ENCODE results near the gene ZFR. TPM values are rescaled to one million over a fixed set of nuclear protein-coding genes. Genes with fewer than 3 reads are reported as not detected.
A peak's percentile ranks its signal among the peaks of the same experiment; 100 is the strongest.
"Not testable (repeated sequence)": the region's sequence is repeated elsewhere in the genome, so short reads cannot be mapped to it uniquely, and the experiment has no call there.

ZFR gene
- total and polyA plus RNA-seq, 5 donors = 28.9 to 58.7 (median 55.4) TPM

GRCh38 chr5:32435383-32435782 lies 9.2 kb downstream of the ZFR start:
- H3K4me3 ChIP-seq (ENCODE audit: low read length) = no peak overlapping the region

GRCh38 chr5:32434221-32434620 lies 10.3 kb downstream of the ZFR start:
- Histone ChIP-seq H3K27ac (ENCODE audit: low read length) (no peak overlapping the region), H3K4me1 (ENCODE audit: control insufficient read depth, insufficient read depth, low read length) (peaks cover 6% of the 10 kb centered on the region), H3K4me3 (ENCODE audit: low read length) (no peak overlapping the region), H3K9me3 (ENCODE audit: control insufficient read depth, low read length) (no peaks in the 10 kb centered on the region), H3K27me3 (ENCODE audit: control insufficient read depth, insufficient read depth) (no peaks in the 10 kb centered on the region)
- no peak for ATAC-seq
- intact Hi-C loops (cut with DNase I) = no loop called here
- DNase-seq = no peak
- WGBS = 47% methylated on average over 1 of the region's 1 CpG

More at GRCh38 chr5:32435383-32435782, 9.2 kb downstream of the ZFR start:
- no peak for DNase-seq
- H3K9me3 ChIP-seq (ENCODE audit: control insufficient read depth, low read length) = no peaks in the 10 kb centered on the region
- no peaks in the 10 kb centered on the region for H3K27me3 ChIP-seq (ENCODE audit: control insufficient read depth, insufficient read depth)
- WGBS = 84% methylated on average over 3 of the region's 3 CpGs
- intact Hi-C loops (cut with DNase I) = no loop called here
- no peak for ATAC-seq
- H3K4me1 ChIP-seq (ENCODE audit: control insufficient read depth, insufficient read depth, low read length) = peaks cover 5% of the 10 kb centered on the region
- H3K27ac ChIP-seq (ENCODE audit: low read length) = no peak overlapping the region

DNA sequence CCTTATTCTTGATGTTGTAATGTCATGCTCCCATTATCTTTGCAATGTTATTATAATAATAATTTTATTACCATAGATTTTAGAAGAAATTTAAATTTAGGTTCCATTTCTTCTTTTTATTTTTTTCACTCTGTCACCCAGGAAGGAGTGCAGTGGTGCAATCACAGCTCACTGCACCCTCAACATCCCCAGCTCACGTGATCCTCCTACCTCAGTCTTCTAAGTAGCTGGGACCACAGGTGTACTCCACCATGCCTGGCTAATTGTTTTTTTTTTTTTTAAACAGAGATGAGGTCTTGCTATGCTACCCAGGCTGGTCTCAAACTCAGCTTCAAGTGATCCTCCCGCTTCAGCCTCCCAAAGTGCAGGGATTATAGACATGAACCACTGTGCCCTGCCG lies 11.9 kb downstream of the ZFR start:
- no peaks in the 10 kb centered on the region for H3K9me3 ChIP-seq (ENCODE audit: control insufficient read depth, low read length)
- H3K27ac ChIP-seq (ENCODE audit: low read length) = no peak overlapping the region
- DNase-seq (no peak), ATAC-seq (no peak)
- intact Hi-C loops (cut with DNase I) = no loop called here
- no peaks in the 10 kb centered on the region for H3K27me3 ChIP-seq (ENCODE audit: control insufficient read depth, insufficient read depth)
- H3K4me3 ChIP-seq (ENCODE audit: low read length) = no peak overlapping the region
- H3K4me1 ChIP-seq (ENCODE audit: control insufficient read depth, insufficient read depth, low read length) = peaks cover 6% of the 10 kb centered on the region
- 97% methylated on average over 3 of the region's 3 CpGs for WGBS

DNA sequence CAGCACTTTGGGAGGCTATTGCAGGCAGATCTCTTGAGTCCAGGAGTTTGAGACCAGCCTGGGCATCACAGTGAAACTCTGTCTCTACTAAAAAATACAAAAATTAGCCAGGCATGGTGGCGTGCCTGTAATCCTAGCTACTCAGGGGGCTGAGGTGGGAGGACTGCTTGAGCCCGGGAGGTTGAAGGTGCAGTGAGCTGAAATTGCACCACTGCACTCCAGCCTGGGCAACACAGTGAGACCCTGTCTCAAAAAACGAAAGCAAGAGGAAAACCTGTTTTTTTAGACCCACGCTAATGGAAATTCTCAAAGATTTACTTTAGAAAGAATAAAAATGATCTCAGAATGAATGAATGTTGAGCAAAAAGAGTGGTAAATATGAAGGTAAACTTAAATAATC lies 13.7 kb downstream of the ZFR start:
- H3K27me3 ChIP-seq (ENCODE audit: control insufficient read depth, insufficient read depth); H3K9me3 ChIP-seq (ENCODE audit: control insufficient read depth, low read length); H3K27ac ChIP-seq (ENCODE audit: low read length); ATAC-seq; H3K4me3 ChIP-seq (ENCODE audit: low read length); H3K4me1 ChIP-seq (ENCODE audit: control insufficient read depth, insufficient read depth, low read length); intact Hi-C loops (cut with DNase I); DNase-seq: not testable (repeated sequence)
- 91% methylated on average over 4 of the region's 4 CpGs for WGBS

GRCh38 chr5:32428426-32428825 lies 16.1 kb downstream of the ZFR start:
- Histone ChIP-seq H3K9me3 (ENCODE audit: control insufficient read depth, low read length) (peaks cover 3% of the 10 kb centered on the region), H3K27me3 (ENCODE audit: control insufficient read depth, insufficient read depth) (no peaks in the 10 kb centered on the region), H3K4me3 (ENCODE audit: low read length) (no peak overlapping the region), H3K27ac (ENCODE audit: low read length) (no peak overlapping the region), H3K4me1 (ENCODE audit: control insufficient read depth, insufficient read depth, low read length) (peaks cover 1% of the 10 kb centered on the region)
- no peak for ATAC-seq
- DNase-seq = no peak
- 92% methylated on average over 4 of the region's 4 CpGs for WGBS
- intact Hi-C loops (cut with DNase I) = no loop called here

GRCh38 chr5:32426440-32427151 lies 17.9 kb downstream of the ZFR start:
- DNase-seq (no peak), ATAC-seq (no peak)
- Histone ChIP-seq H3K9me3 (ENCODE audit: control insufficient read depth, low read length) (peaks cover 3% of the 10 kb centered on the region), H3K4me3 (ENCODE audit: low read length) (no peak overlapping the region), H3K4me1 (ENCODE audit: control insufficient read depth, insufficient read depth, low read length) (peaks cover 1% of the 10 kb centered on the region), H3K27ac (ENCODE audit: low read length) (no peak overlapping the region), H3K27me3 (ENCODE audit: control insufficient read depth, insufficient read depth) (no peaks in the 10 kb centered on the region)
- 93% methylated on average over 7 of the region's 7 CpGs for WGBS
- intact Hi-C loops (cut with DNase I) = no loop called here

- intact Hi-C loops (cut with DNase I) = no loop called here
Measured at GRCh38 chr5:32422697-32423096, 21.8 kb downstream of the ZFR start.

DNA sequence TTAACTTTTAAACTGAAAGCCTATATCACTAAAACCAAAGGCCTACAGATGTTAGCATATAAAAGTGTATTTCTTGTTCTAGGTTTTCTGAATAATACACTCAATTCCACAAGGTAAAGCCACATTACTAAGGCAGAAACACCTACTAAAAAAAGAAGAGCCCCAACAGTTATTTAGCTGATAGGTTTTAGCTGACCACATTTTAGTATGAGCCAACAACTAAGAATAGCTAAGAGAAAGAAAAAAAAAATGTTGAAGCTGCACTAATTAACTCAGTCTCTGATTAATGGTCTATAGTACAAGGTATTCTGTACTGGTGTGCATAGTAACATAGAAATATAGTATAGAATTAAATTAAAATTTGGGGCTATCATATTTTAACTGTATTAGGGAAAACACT lies 23.5 kb downstream of the ZFR start:
- peak in 1 of 2 donors; percentile 32 for ATAC-seq
- H3K4me3 ChIP-seq (ENCODE audit: low read length) = no peak overlapping the region
- DNase-seq = no peak
- no peak overlapping the region for H3K27ac ChIP-seq (ENCODE audit: low read length)
- H3K4me1 ChIP-seq (ENCODE audit: control insufficient read depth, insufficient read depth, low read length) = peaks cover 1% of the 10 kb centered on the region
- no peaks in the 10 kb centered on the region for H3K9me3 ChIP-seq (ENCODE audit: control insufficient read depth, low read length)
- no peaks in the 10 kb centered on the region for H3K27me3 ChIP-seq (ENCODE audit: control insufficient read depth, insufficient read depth)
- intact Hi-C loops (cut with DNase I) = no loop called here

More at GRCh38 chr5:32422697-32423096, 21.8 kb downstream of the ZFR start:
- ATAC-seq (peak in 1 of 2 donors; percentile 18), DNase-seq (no peak)
- Histone ChIP-seq H3K27me3 (ENCODE audit: control insufficient read depth, insufficient read depth) (no peaks in the 10 kb centered on the region), H3K27ac (ENCODE audit: low read length) (no peak overlapping the region), H3K9me3 (ENCODE audit: control insufficient read depth, low read length) (peaks cover 3% of the 10 kb centered on the region), H3K4me1 (ENCODE audit: control insufficient read depth, insufficient read depth, low read length) (peaks cover 1% of the 10 kb centered on the region), H3K4me3 (ENCODE audit: low read length) (no peak overlapping the region)
- 86% methylated on average over 4 of the region's 4 CpGs for WGBS

DNA sequence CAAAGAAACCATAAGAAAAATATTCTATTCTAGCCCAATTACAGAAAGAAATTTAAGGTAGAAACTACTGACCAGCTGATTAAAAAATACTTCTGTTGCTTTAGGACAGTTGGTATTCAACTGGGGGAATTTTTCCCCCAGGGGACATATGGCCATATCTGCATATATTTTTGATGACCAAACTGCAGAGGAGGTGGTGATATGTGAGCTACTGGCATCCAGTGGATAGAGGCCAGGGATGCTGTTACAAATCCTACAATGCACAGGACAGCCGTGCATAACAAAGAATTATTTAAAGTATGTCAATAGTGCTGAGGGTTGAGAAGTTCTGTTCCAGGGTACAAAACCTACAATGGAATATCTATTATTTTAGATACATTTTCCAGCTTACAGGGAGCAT lies 24.0 kb downstream of the ZFR start:
- Histone ChIP-seq H3K4me3 (ENCODE audit: low read length) (no peak overlapping the region), H3K27me3 (ENCODE audit: control insufficient read depth, insufficient read depth) (no peaks in the 10 kb centered on the region), H3K9me3 (ENCODE audit: control insufficient read depth, low read length) (no peaks in the 10 kb centered on the region), H3K4me1 (ENCODE audit: control insufficient read depth, insufficient read depth, low read length) (peaks cover 1% of the 10 kb centered on the region), H3K27ac (ENCODE audit: low read length) (peak overlapping the region; percentile 52)
- intact Hi-C loops (cut with DNase I) = no loop called here
- ATAC-seq (peak in 1 of 2 donors; percentile 36), DNase-seq (no peak)
- WGBS = 44% methylated on average over 1 of the region's 1 CpG

DNA sequence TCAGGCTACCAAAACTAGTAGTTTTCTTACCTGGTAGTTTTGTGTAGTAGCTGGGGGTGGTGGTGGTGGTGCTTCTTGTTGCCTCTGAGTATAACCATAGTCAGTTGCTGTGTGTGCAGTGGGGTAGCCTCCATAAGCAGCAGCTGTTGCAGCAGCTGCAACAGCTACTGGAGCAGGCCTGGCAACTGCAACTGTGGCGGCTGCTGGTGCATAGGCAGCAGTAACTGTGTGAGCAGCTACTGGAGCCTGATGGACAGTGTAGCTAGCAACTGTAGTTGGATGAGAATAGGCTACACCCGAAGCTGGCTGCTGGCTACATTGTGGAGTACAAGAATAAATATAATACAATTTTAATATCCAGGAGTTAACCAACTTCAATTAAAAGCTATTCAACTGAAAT lies 24.7 kb downstream of the ZFR start:
- Histone ChIP-seq H3K27ac (ENCODE audit: low read length) (no peak overlapping the region), H3K4me1 (ENCODE audit: control insufficient read depth, insufficient read depth, low read length) (peaks cover 1% of the 10 kb centered on the region), H3K9me3 (ENCODE audit: control insufficient read depth, low read length) (no peaks in the 10 kb centered on the region), H3K27me3 (ENCODE audit: control insufficient read depth, insufficient read depth) (no peaks in the 10 kb centered on the region), H3K4me3 (ENCODE audit: low read length) (no peak overlapping the region)
- DNase-seq (peak in 1 of 3 donors; percentile 63), ATAC-seq (peak; percentile 59 to 78)
- WGBS = 48% methylated on average over 2 of the region's 2 CpGs
- intact Hi-C loops (cut with DNase I) = no loop called here

- no peaks in the 10 kb centered on the region for H3K9me3 ChIP-seq (ENCODE audit: control insufficient read depth, low read length)
- peaks cover 4% of the 10 kb centered on the region for H3K4me1 ChIP-seq (ENCODE audit: control insufficient read depth, insufficient read depth, low read length)
- H3K27ac ChIP-seq (ENCODE audit: low read length) = no peak overlapping the region
- ATAC-seq (peak; percentile 37 to 50), DNase-seq (no peak)
- intact Hi-C loops (cut with DNase I) = no loop called here
- no peaks in the 10 kb centered on the region for H3K27me3 ChIP-seq (ENCODE audit: control insufficient read depth, insufficient read depth)
- no peak overlapping the region for H3K4me3 ChIP-seq (ENCODE audit: low read length)
- 59% methylated on average over 3 of the region's 3 CpGs for WGBS
Measured at GRCh38 chr5:32413466-32414263, 30.9 kb downstream of the ZFR start.
